Measurements from ENCODE around the gene SNRNP48.

GRCh38 chr6:7546020-7546369 lies 44.0 kb upstream of the SNRNP48 start:
- TF ChIP-seq POLR2AphosphoS5 (IDR thresholded peaks at IDR 0.05; ENCODE audit: insufficient read depth in 1 of 2, low read depth in 1 of 2), result no peak
- TF ChIP-seq, protein P1, sequence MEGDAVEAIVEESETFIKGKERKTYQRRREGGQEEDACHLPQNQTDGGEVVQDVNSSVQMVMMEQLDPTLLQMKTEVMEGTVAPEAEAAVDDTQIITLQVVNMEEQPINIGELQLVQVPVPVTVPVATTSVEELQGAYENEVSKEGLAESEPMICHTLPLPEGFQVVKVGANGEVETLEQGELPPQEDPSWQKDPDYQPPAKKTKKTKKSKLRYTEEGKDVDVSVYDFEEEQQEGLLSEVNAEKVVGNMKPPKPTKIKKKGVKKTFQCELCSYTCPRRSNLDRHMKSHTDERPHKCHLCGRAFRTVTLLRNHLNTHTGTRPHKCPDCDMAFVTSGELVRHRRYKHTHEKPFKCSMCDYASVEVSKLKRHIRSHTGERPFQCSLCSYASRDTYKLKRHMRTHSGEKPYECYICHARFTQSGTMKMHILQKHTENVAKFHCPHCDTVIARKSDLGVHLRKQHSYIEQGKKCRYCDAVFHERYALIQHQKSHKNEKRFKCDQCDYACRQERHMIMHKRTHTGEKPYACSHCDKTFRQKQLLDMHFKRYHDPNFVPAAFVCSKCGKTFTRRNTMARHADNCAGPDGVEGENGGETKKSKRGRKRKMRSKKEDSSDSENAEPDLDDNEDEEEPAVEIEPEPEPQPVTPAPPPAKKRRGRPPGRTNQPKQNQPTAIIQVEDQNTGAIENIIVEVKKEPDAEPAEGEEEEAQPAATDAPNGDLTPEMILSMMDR (IDR thresholded peaks at IDR 0.05), result no peak

Data from vagina (tissue), 2 donors.